ENCODE measurements around the gene KHK.

DNA sequence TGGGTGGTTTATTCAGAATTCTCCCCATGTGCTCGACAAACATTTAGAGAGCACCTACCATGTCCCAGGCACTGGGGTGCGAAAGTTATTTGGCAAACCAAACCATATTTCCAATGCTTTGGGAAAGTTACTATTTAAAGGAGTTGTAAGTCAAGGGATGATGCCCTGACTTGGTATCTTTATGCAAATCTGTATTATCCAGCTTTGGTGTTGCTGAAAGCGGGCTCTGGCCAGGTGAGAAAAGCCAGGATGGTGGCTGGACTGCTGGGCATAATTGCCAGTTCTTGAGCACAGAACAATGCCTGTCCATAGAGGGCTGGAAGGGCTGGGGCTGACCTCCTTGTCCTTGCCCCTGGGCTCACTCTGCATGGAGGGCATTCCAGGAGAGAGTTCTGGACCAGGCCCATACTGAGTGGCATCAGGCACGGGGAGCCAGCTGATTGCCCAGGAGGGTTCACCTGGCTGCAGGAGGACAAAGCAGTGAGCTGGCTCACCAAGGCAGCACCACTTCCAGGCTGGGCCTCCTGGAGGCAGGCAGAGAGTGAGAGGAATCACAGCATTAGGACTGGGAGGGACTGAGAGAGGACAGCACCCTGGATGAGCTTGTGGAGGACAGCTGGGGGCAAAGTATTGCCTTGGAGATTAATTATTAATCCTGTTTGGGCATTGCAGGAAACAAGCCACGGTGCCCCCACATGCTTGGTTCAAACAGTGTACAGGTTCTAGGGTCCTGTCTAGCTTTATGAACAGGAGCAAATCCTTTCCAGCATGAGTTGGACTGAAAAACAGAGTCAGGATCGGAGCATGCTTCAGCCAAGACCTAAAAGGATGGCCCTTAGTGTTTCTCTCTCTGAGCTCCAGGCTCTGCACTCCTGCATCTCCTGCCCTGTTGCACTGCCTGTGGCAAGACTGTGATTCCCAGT lies 7.1 kb downstream of the KHK start:
- TF ChIP-seq, protein P1, sequence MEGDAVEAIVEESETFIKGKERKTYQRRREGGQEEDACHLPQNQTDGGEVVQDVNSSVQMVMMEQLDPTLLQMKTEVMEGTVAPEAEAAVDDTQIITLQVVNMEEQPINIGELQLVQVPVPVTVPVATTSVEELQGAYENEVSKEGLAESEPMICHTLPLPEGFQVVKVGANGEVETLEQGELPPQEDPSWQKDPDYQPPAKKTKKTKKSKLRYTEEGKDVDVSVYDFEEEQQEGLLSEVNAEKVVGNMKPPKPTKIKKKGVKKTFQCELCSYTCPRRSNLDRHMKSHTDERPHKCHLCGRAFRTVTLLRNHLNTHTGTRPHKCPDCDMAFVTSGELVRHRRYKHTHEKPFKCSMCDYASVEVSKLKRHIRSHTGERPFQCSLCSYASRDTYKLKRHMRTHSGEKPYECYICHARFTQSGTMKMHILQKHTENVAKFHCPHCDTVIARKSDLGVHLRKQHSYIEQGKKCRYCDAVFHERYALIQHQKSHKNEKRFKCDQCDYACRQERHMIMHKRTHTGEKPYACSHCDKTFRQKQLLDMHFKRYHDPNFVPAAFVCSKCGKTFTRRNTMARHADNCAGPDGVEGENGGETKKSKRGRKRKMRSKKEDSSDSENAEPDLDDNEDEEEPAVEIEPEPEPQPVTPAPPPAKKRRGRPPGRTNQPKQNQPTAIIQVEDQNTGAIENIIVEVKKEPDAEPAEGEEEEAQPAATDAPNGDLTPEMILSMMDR (IDR thresholded peaks at IDR 0.05; ENCODE audit: low read depth, low read length): no peak
- TF ChIP-seq EZH2phosphoT487 (IDR thresholded peaks at IDR 0.05; ENCODE audit: low read depth): no peak
